ENCODE results near the gene BMI1. TPM values are rescaled to one million over a fixed set of nuclear protein-coding genes. Genes with fewer than 3 reads are reported as not detected.

The BMI1 gene
- total RNA-seq (2022; extraction: Qiagen RNA extraction), result 37.5 to 49.4 TPM (median 40.2 TPM) in 5 replicates

GRCh38 chr10:22320591-22321155, at the start of gene BMI1:
BMI1 (plus strand) TSS chr10:22321099; CDS start chr10:22326450, 5,351 bp downstream.

GRCh38 chr10:22316286-22317075, 4.4 kb upstream of the BMI1 start, which contains the start of gene COMMD3:
COMMD3 (plus strand) TSS chr10:22316388; CDS start chr10:22316418, 30 bp downstream.

GRCh38 chr10:22345301-22346095, 24.6 kb downstream of the BMI1 start, which contains the start of gene SPAG6:
SPAG6 (plus strand) TSS chr10:22345496; CDS start chr10:22345612, 116 bp downstream.

Other genes with a start within 250 kb of the BMI1 start
- gene EBLN1, start 103.1 kb upstream of the BMI1 start, total RNA-seq (2022; extraction: Qiagen RNA extraction), result 0.07 to 0.21 TPM in 2 of 5 replicates, not detected in the others
- gene COMMD3, start 4.7 kb upstream of the BMI1 start, total RNA-seq (2022; extraction: Qiagen RNA extraction), result 50.2 to 57.4 TPM (median 55.0 TPM) in 5 replicates
- not detected in 5 replicates for gene SPAG6, start 24.4 kb downstream of the BMI1 start, total RNA-seq (2022; extraction: Qiagen RNA extraction)